Stimulated activated CD8-positive, alpha-beta memory T cell treated with anti-CD3 and anti-CD28 coated beads, Interleukin-15, amount 100 ng/mL, for 48 hours (primary cell): ENCODE results near the gene GRIK1.

Experiments
- DNase-seq, 2 donors: peaks; one replicate each; pipeline ENCODE4 v3.0.0-alpha.2; 2020; ENCODE audit warnings: low read depth in 2 of 2

GRIK1 gene

DNA sequence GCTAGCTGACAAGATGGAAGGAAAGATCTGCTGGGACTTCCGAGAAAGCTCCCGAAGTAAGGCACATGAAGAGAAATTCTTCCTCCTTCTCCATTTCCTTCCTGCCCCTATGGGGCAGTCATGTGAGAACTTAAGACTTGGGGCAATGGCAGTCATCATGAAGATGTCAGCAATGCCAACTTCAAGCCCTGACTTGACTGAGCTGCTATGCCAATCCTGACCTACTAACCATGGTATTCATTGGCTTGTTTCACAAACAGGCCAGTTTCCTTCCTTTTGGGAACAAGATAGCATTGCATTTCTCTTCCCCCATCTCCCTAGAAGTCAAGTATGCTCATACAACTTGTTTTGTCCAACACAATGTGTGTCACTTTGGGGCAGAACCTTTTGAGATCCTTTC lies 25.5 kb downstream of the GRIK1 start:
- DNase-seq, result no peak

DNA sequence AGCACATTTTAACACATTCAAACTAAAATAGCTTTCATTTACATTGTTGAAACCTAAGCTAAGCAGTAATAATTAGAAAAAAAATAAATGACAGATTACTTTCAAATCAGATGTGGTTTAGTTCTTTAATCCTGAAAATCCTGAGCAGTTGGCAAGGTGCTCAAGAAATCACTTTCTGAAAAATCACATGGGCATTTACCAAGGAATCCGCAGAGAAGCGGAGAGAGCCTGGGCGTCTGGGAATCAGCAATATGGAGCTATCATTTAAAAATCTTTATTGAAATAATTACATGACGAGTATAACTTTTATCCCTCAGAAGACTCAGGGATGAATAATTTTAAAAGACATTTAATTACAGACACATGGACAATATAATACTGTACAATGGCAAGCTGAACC lies 30.2 kb downstream of the GRIK1 start:
- no peak for DNase-seq

DNA sequence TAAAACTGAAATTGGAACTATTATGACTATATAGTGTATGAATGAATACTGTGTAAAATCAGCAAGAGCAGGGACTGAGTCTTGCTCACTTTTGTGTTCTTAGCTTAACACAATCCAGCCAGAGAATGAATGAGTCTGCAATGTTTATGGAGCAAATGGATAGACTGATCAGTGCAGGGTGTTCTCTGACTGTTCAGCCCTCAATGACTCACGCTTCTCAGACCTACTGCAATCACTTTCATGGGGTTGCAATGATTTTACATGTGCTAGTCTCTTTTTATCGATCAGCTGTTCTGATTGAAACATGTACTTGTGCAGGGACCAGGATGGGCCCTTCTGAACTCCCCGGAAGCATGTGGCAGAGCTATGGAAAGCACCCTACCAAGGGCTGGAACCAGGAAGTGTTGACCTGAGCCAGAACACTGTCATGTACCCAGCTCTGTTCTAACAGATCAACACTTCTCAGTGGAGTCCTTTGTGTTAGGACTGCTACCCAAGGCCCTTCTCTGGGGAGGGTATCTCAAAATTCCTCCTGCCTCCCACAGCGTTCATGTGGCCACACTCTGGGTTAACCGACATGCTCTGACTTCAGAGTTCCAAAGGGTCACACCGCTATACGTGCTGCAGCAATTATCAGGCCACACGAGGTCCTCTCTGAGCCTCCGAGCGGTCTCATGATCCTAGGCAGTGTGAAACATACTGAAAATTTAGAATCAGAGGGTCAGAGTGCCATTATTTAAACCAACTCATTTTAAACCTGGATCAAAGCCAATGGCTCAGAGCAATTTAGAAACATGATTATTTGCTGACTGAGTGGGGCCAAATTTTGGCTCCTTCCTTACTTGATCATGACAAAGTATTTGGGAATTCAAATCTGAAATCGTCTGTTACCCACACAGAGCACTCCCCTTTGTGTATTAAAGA lies 35.2 kb downstream of the GRIK1 start:
- DNase-seq, result no peak

DNA sequence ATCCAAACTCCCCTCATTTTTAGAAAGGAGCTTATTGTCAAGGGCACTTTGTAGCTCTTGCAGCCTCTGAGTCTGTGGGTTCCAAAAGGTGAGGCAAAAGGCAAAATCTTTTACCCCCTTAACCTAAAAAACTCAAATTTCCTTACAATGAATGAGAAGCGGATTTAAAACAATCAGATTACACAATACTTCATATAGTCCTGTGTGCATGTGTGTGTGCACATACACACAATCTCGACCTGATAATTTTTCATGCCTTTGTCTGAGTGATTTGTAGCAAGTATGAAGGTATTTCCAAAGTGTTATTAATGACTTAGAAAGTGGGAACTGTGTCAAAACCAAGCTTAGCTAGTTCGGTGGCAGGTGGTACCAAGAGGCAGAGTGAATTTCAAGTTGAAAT lies 42.9 kb downstream of the GRIK1 start:
- no peak for DNase-seq

DNA sequence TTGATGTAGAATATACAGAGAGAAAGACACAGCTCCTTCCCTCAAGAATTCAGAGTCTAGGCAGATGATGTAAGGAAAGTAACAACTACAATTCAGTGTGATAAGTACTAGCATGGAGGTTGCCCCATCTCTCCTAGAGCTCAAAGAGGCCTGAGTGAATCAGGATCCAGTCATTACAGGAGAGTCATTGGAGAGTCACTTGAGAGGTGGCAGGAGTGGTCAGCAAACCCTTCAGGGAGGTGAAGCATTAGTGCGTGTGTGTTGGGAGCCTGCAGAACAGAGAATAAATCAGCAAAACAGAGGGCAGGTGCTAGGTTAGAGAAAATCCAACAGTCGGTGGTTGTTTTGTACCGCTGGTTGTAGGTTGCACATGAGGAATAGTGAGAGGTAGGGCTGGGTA lies 46.1 kb downstream of the GRIK1 start:
- DNase-seq, result no peak

DNA sequence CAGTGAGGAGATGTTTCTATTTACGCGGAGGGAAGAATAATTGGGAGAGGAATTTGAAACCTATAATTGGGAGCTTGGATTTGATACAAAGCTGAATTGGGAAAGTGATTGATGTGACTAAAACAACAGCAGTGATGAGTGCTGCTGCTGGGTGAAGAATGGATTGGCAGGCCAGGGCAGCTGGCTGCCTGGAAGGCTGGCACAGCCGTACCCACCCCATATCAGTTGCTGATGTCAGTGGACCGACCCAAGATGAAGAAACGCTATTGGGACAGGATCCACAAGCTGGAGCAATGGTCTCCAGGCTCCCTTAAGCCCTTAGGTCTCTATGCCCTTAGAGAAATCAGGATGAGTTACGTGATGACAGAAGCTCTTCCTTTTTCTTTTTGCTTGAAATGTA lies 47.4 kb downstream of the GRIK1 start:
- DNase-seq, result no peak

DNA sequence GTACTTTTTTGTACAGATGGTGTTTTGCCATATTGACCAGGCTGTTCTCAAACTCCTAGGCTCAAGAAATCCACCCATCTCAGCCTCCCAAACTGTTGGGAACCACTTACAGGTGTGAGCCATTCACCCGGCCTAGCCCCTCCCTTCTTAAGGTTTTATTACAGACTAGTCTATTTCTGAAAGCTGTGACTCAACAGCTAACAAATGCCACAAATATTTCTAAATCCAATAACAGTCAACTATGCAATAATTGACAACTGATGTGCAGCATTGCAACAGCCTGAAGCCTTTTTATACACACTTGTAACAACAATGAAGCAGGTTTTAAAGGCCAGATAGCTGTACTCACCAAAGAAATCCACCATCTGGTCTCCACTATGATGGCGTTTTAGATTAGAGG lies 51.4 kb downstream of the GRIK1 start:
- DNase-seq, result no peak

DNA sequence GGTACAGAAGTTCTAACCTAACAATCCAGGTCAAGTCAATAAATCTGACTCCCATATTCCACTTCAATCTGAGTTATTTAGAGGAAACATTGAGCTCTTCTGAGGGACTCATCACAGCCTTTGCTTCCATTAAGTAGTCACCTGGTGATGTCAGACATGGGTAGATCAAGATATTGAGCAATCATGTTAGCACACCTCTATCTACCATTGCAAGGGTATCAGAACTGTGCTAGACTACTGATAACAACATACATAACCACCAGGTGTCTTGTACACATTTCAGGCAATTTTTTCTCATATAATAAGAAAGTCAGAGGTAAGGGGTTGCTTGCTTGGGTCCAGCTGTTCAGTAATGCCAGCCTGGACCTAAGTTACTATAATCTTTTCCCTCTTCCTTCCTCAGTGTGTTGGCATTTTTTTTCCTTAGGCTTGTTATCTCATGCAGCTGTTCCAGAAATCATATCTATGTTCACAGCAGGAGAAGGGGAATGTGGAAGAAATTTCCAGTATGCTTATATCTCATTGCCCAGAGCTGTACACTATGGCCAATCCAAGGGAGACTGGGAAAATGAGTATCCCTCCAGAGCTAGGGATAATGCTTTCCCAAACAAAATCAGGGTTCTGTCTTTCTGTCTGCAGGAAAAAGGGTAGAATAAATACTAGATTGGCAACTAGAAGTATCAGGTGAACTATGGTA lies 52.3 kb downstream of the GRIK1 start:
- no peak for DNase-seq

DNA sequence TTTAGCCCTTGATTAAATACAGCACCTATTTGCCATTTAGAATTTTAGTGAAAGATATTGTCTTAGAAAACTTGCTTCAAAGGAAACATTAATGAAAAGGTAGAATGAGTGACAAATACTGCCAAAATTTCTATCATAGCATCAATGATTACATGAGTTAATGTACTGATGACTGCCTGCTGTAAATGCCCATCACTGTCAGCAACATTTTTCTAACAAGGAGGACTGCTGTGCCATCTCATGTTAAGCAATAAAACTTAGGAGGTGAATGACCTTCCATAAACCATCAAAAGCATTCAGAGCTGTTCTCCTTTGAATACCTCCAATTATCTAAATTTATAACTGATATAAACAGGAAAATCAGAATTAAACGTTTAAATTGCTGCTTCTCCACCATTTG lies 54.3 kb downstream of the GRIK1 start:
- no peak for DNase-seq

DNA sequence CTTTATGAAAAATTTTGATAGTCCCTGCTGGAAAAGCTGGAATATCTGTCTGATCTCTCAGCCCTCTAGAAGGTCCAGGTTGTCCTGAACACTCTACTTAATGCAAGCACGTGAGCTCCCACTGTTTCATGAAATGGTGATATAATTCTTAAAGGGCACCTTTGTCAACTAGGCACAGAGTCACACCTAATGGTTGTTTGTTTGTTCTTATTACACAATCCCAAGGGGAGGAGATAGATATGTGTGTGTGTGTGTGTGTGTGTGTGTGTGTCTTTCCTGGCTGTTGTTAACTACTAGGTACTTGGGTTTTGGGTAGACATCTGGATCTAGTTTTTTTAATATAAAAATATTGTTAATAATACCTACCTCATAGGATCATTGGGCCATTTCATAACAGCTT lies 63.9 kb downstream of the GRIK1 start:
- no peak for DNase-seq

DNA sequence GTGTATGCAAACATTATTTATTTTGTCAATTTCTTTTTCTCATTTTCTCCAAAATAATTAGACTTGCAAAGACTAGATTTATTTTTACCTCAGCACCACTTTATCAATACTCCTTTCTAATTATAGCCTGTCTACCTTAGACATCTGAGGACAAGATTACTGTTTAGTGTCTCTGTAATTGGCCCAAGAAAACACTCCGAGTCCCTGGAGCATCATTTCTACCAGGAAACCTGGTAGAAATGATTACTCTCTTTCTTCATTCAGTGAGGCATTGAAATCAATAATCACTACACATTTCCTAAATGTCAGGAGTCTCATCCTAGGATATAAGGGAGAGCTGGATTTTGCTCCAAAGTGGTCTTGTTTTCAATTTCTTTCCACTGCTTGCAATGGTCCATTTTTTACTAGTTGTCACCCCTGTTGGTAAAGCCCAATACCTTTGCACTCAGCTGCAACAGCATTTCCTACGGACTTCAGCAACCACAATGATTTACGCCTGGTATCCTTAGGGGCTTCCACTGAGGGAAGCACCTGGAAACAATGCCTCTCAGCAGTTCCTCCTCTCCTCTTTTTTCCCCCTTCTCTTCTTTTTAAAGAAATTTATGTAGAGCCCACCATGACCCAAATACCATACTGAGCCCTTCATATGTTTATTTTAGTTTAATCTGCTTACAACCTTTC lies 64.6 kb downstream of the GRIK1 start:
- DNase-seq, result no peak

DNA sequence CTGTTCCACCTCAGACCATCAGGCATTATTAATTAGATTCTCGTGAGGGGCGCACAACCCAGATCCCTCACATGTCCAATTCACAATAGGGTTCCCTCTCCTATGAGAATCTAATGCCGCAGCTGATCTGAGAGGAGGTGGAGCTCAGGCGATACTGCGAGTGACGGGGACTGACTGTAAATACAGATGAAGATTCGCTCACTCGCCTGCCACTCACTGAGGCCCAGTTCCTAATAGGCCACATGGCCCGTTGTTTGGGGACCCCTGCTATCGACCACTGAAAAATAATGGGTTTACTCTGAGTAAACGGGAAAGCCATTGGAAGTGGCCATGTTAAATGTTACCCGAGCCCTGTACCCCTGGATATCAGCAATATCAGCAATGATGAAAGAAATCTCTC lies 65.9 kb downstream of the GRIK1 start:
- no peak for DNase-seq

DNA sequence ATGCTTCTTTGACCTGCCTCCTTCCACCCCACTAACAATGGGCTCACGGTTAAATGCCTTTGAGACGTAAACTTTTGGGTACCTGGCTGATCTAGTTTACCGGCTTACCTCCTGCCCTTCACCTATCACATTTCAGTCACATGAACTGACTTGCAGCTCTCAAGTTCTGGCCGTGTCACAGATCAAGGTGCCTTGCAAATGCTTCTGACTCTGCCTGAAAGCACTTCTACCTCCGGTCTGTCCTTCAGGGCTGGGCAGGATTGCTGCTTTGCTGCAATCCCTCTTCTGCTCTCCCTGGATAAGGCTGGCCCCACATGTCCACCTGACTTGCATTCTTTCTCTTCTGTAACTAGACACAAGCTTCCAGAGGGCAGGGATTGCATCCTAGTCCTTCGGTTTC lies 69.0 kb downstream of the GRIK1 start:
- DNase-seq, result no peak

DNA sequence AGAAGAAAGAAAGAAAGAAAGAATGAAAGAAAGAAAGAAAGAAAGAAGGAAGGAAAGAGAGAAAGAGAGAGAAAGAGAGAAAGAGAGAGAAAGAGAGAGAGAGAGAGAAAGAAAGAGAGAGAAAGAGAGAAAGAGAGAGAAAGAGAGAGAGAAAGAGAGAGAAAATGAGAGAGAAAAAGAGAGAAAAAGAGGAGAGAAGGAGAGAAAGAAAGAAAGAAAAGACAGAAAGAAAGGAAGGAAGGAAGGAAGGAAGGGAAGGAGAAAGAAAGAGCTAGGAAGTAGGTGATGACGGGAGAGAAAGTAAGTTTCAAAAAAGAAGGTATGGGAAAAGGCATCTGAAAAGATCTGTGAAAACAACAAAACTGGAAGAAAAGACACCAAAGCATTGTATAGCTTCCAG lies 72.0 kb downstream of the GRIK1 start:
- no peak for DNase-seq

DNA sequence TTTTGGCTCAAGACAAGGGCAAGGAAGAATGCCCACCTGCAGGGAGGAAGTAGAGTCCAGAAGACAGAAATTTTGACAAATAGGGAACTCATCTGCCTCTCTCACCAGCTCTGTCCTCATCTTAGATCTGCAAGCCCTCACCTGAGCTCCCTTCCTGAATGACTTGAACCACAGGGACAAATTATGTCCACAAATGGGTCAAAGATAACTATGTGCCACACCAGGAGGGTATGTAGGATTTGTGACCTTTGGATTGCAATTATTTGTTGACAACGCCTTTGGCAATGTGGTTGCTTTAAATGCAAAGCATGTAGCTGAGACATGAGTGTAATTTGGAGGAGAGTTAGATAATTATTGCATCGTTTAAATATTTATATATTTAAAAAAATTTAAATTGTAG lies 79.5 kb downstream of the GRIK1 start:
- DNase-seq, result no peak

DNA sequence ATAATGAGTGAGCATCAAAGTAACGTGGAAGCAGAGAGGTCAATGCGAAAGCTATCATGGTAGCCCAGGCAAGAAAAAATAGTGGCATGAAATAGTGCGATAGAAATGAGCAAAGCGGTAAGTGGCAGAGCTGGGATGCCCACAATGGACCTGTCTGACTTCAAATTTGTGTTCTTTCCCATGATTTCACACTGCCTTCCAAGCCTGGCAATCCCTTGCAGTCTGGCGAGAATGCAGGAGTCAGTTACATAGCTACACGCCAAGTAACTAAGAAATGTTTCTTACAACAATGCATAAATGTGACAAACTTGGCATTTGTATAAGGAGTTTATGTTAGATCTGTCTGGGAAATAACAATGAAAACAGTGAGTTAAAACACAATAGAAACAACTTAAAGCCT lies 82.6 kb downstream of the GRIK1 start:
- no peak for DNase-seq

DNA sequence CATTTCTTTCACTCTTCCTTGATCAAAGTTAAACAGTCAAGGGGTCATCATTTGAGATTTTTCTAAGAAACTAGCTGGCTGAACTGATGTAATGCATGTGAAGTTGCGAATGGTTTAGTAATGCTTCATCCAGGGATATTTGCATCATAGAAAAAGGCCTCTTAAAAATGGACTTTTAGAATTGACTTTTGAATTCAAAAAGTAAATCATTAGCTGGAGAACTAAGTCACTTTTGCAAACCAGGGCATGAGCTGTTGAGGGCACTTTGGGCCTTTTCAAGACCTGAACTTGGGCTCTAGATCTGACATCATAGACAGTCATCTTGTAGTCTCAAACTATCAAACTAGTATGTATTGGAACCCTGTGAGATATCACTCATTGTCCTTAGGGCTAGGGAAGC lies 85.0 kb downstream of the GRIK1 start:
- DNase-seq, result no peak

DNA sequence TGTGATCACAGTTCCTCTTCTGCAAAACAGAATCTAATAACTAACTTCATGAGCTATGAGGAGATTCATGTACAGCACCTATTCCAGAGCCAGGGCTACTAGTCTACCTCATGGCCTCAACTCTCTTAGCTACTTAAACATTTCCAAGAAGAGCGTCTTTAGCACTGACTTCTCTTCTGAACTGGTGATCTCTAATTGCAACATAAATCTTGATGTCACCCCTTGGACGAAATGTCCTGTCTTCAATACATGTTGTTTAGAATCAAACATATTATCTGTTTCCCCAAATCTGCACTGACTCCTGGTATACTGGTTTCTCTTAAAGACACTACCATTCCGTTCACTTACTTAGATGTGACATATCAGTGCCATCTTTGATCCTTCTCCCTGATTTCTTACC lies 88.2 kb downstream of the GRIK1 start:
- DNase-seq, result no peak

DNA sequence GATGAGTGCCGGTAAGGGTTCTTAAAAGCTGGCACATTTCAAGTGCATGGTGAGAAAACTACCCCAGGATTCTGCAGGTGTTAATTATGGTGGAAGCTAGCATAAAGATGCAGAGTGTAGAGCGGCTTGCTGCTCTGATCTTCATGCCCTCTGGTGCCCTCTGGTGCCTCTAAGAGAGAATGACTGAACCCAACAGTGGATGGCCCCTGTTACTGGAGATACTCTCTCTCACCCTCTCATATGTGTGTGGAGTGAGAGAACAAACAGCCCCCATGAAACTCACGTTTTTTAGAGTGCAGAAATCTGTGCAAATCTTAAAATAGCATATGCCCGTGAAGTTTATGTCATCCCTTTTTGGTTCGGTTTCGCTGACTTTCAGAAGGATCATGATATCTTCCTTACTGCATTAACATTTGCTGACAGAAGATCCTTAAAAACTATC lies 90.0 kb downstream of the GRIK1 start:
- DNase-seq, result peak in 1 of 2 donors; percentile 2

DNA sequence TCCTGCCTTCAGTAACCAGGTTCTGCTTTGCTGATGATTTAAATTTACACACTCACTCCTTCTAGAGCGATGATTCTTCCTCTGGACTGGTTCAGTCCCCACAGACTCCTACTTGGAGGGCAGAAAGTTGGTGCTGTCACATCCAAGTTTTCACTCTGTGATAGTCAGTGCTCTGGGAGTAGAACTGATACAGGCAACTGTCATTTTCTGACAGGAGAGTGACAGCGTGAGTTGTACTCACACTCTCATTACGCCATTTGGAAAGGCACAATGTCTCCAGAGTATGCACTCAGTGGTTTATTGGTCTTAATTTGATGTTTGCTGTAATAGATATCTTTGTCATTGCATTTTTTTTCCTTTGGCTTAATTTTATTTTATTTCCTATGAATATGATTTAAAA lies 96.0 kb downstream of the GRIK1 start:
- DNase-seq, result no peak

DNA sequence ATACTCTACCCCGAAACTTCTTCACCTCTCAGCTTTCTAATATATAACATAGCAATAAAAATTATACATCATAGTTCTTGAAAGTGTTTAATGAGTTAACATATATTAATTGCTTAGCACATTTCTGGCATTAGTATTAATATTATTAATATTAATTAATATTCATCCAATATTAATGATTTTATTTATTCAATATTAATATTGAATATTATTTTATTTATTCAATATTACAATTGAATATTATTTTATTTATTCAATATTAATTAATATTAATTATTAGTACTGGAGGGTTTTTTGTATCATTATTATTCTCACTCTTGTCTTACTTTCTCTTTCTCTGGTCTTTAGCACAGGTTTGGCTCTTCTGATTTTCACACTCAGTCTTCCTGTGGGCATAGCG lies 105.2 kb downstream of the GRIK1 start:
- DNase-seq, result no peak

DNA sequence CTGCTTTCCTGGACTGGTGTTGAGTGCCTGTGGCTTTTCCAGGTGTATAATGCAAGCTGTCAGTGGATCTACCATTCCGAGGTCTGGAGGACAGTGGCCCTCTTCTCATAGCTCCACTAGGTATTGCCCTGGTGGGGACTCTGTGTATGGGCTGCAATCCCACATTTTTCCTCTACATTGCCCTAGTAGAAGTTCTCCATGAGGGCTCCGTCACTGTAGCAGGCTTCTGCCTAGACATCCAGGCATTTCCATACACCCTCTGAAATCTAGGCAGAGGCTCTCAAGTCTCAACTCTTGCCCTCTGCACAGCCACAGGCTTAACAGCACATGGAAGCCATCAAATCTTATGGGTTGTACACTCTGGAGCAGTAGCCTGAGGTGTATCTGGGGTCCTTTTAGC lies 107.6 kb downstream of the GRIK1 start:
- no peak for DNase-seq
